Gastrocnemius medialis (tissue), 4 donors: ENCODE data around the gene SYT17. TPM values are rescaled to one million over a fixed set of nuclear protein-coding genes. Genes with fewer than 3 reads are reported as not detected.

ENCODE experiments used
- ATAC-seq, 2 donors: fragments of 150-250 bp; one replicate each; pipeline ENCODE4 v1.9.1; 2016
- DNase-seq, 2 donors: peaks; one replicate each; pipeline ENCODE4 v3.0.0-alpha.2; 2019
- H3K27ac ChIP-seq, 4 donors: fragments of 200-600 bp; sonication (generic); 1 replicate in 1 of 4; 2 replicates in 3 of 4; pipeline ENCODE4 v1.5.1; 2016 to 2018; ENCODE audit warnings: mild to moderate bottlenecking in 2 of 4, moderate library complexity in 1 of 4
- H3K27me3 ChIP-seq, 3 donors: fragments of 200-600 bp; sonication (generic) in 2 of 3; 1 replicate in 1 of 3; 2 replicates in 2 of 3; pipeline versions ENCODE4 v1.5.1 to v1.6.0; 2016 to 2019; ENCODE audit warnings: mild to moderate bottlenecking in 1 of 3, moderate library complexity in 1 of 3
- H3K36me3 ChIP-seq, 2 donors: fragments of 200-600 bp; sonication (generic) in 1 of 2; one replicate each; pipeline ENCODE4 v1.5.1; 2017 to 2018
- H3K4me1 ChIP-seq, 2 donors: fragments of 200-600 bp; sonication (generic) in 1 of 2; one replicate each; pipeline ENCODE4 v1.5.1; 2016 to 2017; ENCODE audit warnings: mild to moderate bottlenecking in 2 of 2
- H3K4me3 ChIP-seq, 4 donors: fragments of 200-600 bp; sonication (generic) in 3 of 4; 1 replicate in 1 of 4; 2 replicates in 3 of 4; pipeline ENCODE4 v1.5.1; 2016 to 2019; ENCODE audit warnings: mild to moderate bottlenecking in 2 of 4
- H3K9me3 ChIP-seq, 3 donors: fragments of 200-600 bp; sonication (generic) in 2 of 3; 1 replicate in 1 of 3; 2 replicates in 2 of 3; pipeline ENCODE4 v1.5.1; 2016 to 2019
- CTCF ChIP-seq, 5 experiments: fragments of 450-650 bp in 3 of 5; fragments of 200-600 bp in 2 of 5; sonication (generic) in 2 of 5; IDR thresholded peaks in 4 of 5; conservative IDR thresholded peaks in 1 of 5; 1 replicate in 4 of 5; 2 replicates in 1 of 5; pipeline ENCODE4 v1.5.1; 2016 to 2019; ENCODE audit warnings: antibody characterized with exemption in 5 of 5, mild to moderate bottlenecking in 3 of 5, moderate library complexity in 3 of 5
- POLR2A ChIP-seq, 2 donors: fragments of 450-650 bp; IDR thresholded peaks; one replicate each; pipeline ENCODE4 v1.6.1; 2017; ENCODE audit warnings: antibody characterized with exemption in 2 of 2, mild to moderate bottlenecking in 2 of 2, moderate library complexity in 2 of 2
- in situ Hi-C, 4 donors: fragments of 200-750 bp; cut with MboI; loops; one replicate each; pipeline versions ENCODE4 v1.15.0 to v1.8.0; 2017; ENCODE audit warnings: low sequenced_read_pairs in 4 of 4
- intact Hi-C: fragments of 100-400 bp; cut with DNase I; formaldehyde crosslinking; loops from one replicate; pipeline ENCODE4 v1.15.1; 2023; ENCODE audit warnings: low total_unique reads
- total RNA-seq, 4 donors: library from RNA; depleted of rRNA; stranded (reverse); fragments of >200 nt; gene quantifications; one replicate each; pipeline versions ENCODE4 v1.1.0 to v1.2.3, GENCODE V29; 2016

SYT17 gene
- total RNA-seq, 4 donors from 2014 or later = 0.10 to 0.87 (median 0.18) TPM

- Histone ChIP-seq H3K4me1 (no peaks in the 10 kb centered on the region), H3K4me3 (no peak overlapping the region), H3K27ac (no peak overlapping the region), H3K9me3 (no peaks in the 10 kb centered on the region), H3K27me3 (no peaks in the 10 kb centered on the region), H3K36me3 (no peaks in the 10 kb centered on the region)
- no peak for TF ChIP-seq CTCF (IDR thresholded peaks at IDR 0.05 in 4 of 5, conservative IDR thresholded peaks at IDR 0.05 in 1 of 5)
- no peak for TF ChIP-seq POLR2A (IDR thresholded peaks at IDR 0.05)
- in situ Hi-C loops = no loop called here
- intact Hi-C loops = no loop called here
- ATAC-seq (no peak), DNase-seq (no peak)
Observed at GRCh38 chr16:19153876-19154275, 14.2 kb upstream of the SYT17 start.

- Histone ChIP-seq H3K27ac (no peak overlapping the region), H3K9me3 (no peaks in the 10 kb centered on the region), H3K4me3 (no peak overlapping the region), H3K36me3 (no peaks in the 10 kb centered on the region), H3K27me3 (no peaks in the 10 kb centered on the region), H3K4me1 (no peaks in the 10 kb centered on the region)
- in situ Hi-C loops (loop anchor here in 2 of 4 donors (10.0 kb wide), 2 partner anchors 57 to 67 kb away; no protein-coding TSS in a partner anchor), intact Hi-C loops (no loop called here)
- no peak for DNase-seq
- TF ChIP-seq POLR2A (IDR thresholded peaks at IDR 0.05) (no peak), CTCF (IDR thresholded peaks at IDR 0.05 in 4 of 5, conservative IDR thresholded peaks at IDR 0.05 in 1 of 5) (no peak)
- ATAC-seq = no peak
Observed at GRCh38 chr16:19162085-19162484, 6.0 kb upstream of the SYT17 start.

- no peak for ATAC-seq
- Histone ChIP-seq H3K27ac (no peak overlapping the region), H3K9me3 (no peaks in the 10 kb centered on the region), H3K4me3 (no peak overlapping the region), H3K36me3 (no peaks in the 10 kb centered on the region), H3K4me1 (peaks cover 0 to 6% of the 10 kb centered on the region in 2 donors), H3K27me3 (peaks cover 0 to 5% (median 0%) of the 10 kb centered on the region in 3 donors)
- no peak for DNase-seq
- in situ Hi-C loops = loop anchor here in 2 of 4 donors (10.0 kb wide), 2 partner anchors 58 to 68 kb away; no protein-coding TSS in a partner anchor
- no peak for TF ChIP-seq CTCF (IDR thresholded peaks at IDR 0.05 in 4 of 5, conservative IDR thresholded peaks at IDR 0.05 in 1 of 5)
- TF ChIP-seq POLR2A (IDR thresholded peaks at IDR 0.05) = no peak
- intact Hi-C loops = no loop called here
Observed at GRCh38 chr16:19163215-19163614, 4.8 kb upstream of the SYT17 start.

GRCh38 chr16:19164285-19164684 is 3.8 kb upstream of the SYT17 start:
- Histone ChIP-seq H3K27me3 (peaks cover 7 to 16% (median 7%) of the 10 kb centered on the region in 3 donors), H3K36me3 (no peaks in the 10 kb centered on the region), H3K4me1 (peaks cover 0 to 13% of the 10 kb centered on the region in 2 donors), H3K4me3 (no peak overlapping the region), H3K27ac (no peak overlapping the region), H3K9me3 (no peaks in the 10 kb centered on the region)
- DNase-seq = no peak
- no peak for ATAC-seq
- intact Hi-C loops = no loop called here
- no peak for TF ChIP-seq CTCF (IDR thresholded peaks at IDR 0.05 in 4 of 5, conservative IDR thresholded peaks at IDR 0.05 in 1 of 5)
- TF ChIP-seq POLR2A (IDR thresholded peaks at IDR 0.05) = no peak
- in situ Hi-C loops = loop anchor here in 2 of 4 donors (10.0 kb wide), 2 partner anchors 59 to 69 kb away; no protein-coding TSS in a partner anchor

GRCh38 chr16:19165101-19165500 is 2.9 kb upstream of the SYT17 start:
- TF ChIP-seq POLR2A (IDR thresholded peaks at IDR 0.05) (no peak), CTCF (IDR thresholded peaks at IDR 0.05 in 4 of 5, conservative IDR thresholded peaks at IDR 0.05 in 1 of 5) (no peak)
- Histone ChIP-seq H3K36me3 (no peaks in the 10 kb centered on the region), H3K27me3 (peaks cover 7 to 20% (median 12%) of the 10 kb centered on the region in 3 donors), H3K4me1 (peaks cover 0 to 13% of the 10 kb centered on the region in 2 donors), H3K27ac (no peak overlapping the region), H3K4me3 (no peak overlapping the region), H3K9me3 (no peaks in the 10 kb centered on the region)
- in situ Hi-C loops (loop anchor here in 2 of 4 donors (10.0 kb wide), 2 partner anchors 60 to 70 kb away; no protein-coding TSS in a partner anchor), intact Hi-C loops (loop anchor here (5.0 kb wide), 1 partner anchor 212 kb away; no protein-coding TSS in a partner anchor)
- no peak for DNase-seq
- ATAC-seq = no peak
